K562 (cell line): ENCODE measurements around the gene GLP2R. TPM values are rescaled to one million over a fixed set of nuclear protein-coding genes. Genes with fewer than 3 reads are reported as not detected.

ENCODE experiments used
- ATAC-seq: fragments of 200-7000 bp; cut with Tn5 transposase; 3 replicates; pipeline ENCODE4 v1.9.1; 2020; ENCODE audit warnings: moderate library complexity
- BruUV-seq: library from RNA; stranded (reverse); fragments of 400-500 nt; replicated peaks from 2 replicates; lab custom pipeline; 2021; lab: Mats Ljungman, UMichigan
- CTCF ChIA-PET: fragments of 300-600 bp; formaldehyde crosslinking; extraction: SDS; loops from one replicate; lab custom pipeline; 2021; ENCODE audit warnings: low intra/inter-chr PET ratio; lab: Yijun Ruan, JAX
- POLR2A ChIA-PET: fragments of 300-600, 350-650 bp; sonication (Branson Sonifier 250); formaldehyde crosslinking; extraction: SDS; loops from one replicate; lab custom pipeline; 2021; ENCODE audit warnings: antibody characterized with exemption, inconsistent platforms; lab: Yijun Ruan, JAX
- DNase-seq, 4 experiments: peaks; one replicate each; pipeline versions ENCODE4 v3.0.0 to v3.0.0-alpha.2; 2011 to 2018; ENCODE audit warnings: low spot score in 3 of 4, mixed read lengths in 3 of 4; ENCODE audit errors: extremely low read depth in 1 of 4
- FAIRE-seq: peaks from 2 replicates; lab custom pipeline; 2011; peaks lifted over from hg19 to GRCh38; lab: Jason Lieb, UNC
- H2AFZ ChIP-seq: 2 replicates; pipeline ENCODE4 v1.6.0; 2011; ENCODE audit warnings: low read depth, low read length, control low read depth, inconsistent platforms
- H3K27ac ChIP-seq: fragments of 200-600 bp; 3 replicates; pipeline ENCODE4 v1.8.0; 2011; ENCODE audit warnings: low read depth, mild to moderate bottlenecking, control low read depth, inconsistent platforms, low read length, moderate library complexity, mixed read lengths; ENCODE audit errors: extremely low read depth
- H3K27me3 ChIP-seq, 2 experiments: fragments of 300-600 bp in 1 of 2; 2 replicates in 1 of 2; 3 replicates in 1 of 2; pipeline versions ENCODE4 v1.6.0 to v1.8.0; 2011; ENCODE audit warnings: inconsistent platforms in 2 of 2, low read length in 2 of 2, mild to moderate bottlenecking in 1 of 2, mixed read lengths in 1 of 2, moderate library complexity in 1 of 2; ENCODE audit not compliant: control insufficient read depth in 2 of 2, insufficient read depth in 2 of 2
- H3K36me3 ChIP-seq: fragments of 300-600 bp; 3 replicates; pipeline ENCODE4 v1.8.0; 2011; ENCODE audit warnings: mild to moderate bottlenecking, low read length, inconsistent platforms; ENCODE audit not compliant: control insufficient read depth, insufficient read depth
- H3K4me1 ChIP-seq, 2 experiments: fragments of 200-600 bp in 1 of 2; replicated peaks in 1 of 2; 2 replicates in 1 of 2; 3 replicates in 1 of 2; pipeline versions ENCODE4 v1.5.1 to v1.8.0; 2011; ENCODE audit warnings: inconsistent platforms in 2 of 2, low read length in 2 of 2, mild to moderate bottlenecking in 1 of 2, mixed read lengths in 1 of 2, moderate library complexity in 1 of 2; ENCODE audit not compliant: control insufficient read depth in 2 of 2, insufficient read depth in 2 of 2
- H3K4me2 ChIP-seq: 2 replicates; pipeline ENCODE4 v1.6.1; 2011; ENCODE audit warnings: low read length, control low read depth, inconsistent platforms, mixed read lengths; ENCODE audit not compliant: insufficient read depth
- H3K4me3 ChIP-seq: fragments of 200-600 bp; sonication (generic), shearing (Covaris generic); 2 replicates; pipeline ENCODE4 v1.5.1; 2016; ENCODE audit warnings: control low read depth, inconsistent platforms
- H3K79me2 ChIP-seq: fragments of 200-600 bp; 3 replicates; pipeline ENCODE4 v1.8.0; 2011; ENCODE audit warnings: low read length, inconsistent platforms; ENCODE audit not compliant: control insufficient read depth, insufficient read depth
- H3K9ac ChIP-seq, 2 experiments: 2 replicates each; pipeline versions ENCODE4 v1.6.0 to v1.6.1; 2011; ENCODE audit warnings: low read depth in 2 of 2, low read length in 2 of 2, control low read depth in 1 of 2, inconsistent platforms in 1 of 2, mild to moderate bottlenecking in 1 of 2, mixed read lengths in 1 of 2; ENCODE audit not compliant: insufficient read depth in 1 of 2
- H3K9me1 ChIP-seq: one replicate; pipeline ENCODE4 v1.6.0; 2011; ENCODE audit warnings: inconsistent platforms, mild to moderate bottlenecking, low read length, moderate library complexity; ENCODE audit not compliant: control insufficient read depth, insufficient read depth
- H3K9me3 ChIP-seq: replicated peaks from 2 replicates; pipeline ENCODE4 v1.5.1; 2011; ENCODE audit warnings: low read depth, low read length, inconsistent platforms; ENCODE audit not compliant: control insufficient read depth, insufficient read depth
- H4K20me1 ChIP-seq: replicated peaks from 2 replicates; pipeline ENCODE4 v1.6.1; 2011; ENCODE audit warnings: low read length, inconsistent platforms, mixed read lengths; ENCODE audit not compliant: control insufficient read depth, insufficient read depth
- DLX4 ChIP-seq: fragments of 250-450 bp; sonication (Bioruptor Pico); IDR thresholded peaks from 2 replicates; pipeline ENCODE4 v1.6.1; 2021; ENCODE audit warnings: mild to moderate bottlenecking
- ELK1 ChIP-seq: sonication (generic); formaldehyde crosslinking; IDR thresholded peaks from 2 replicates; pipeline ENCODE4 v1.8.1; 2022; ENCODE audit warnings: missing genetic modification reagents
- HDAC3 ChIP-seq: fragments of 450-650 bp; IDR thresholded peaks from 2 replicates; pipeline ENCODE4 v1.6.1; 2018; ENCODE audit warnings: borderline replicate concordance, mild to moderate bottlenecking, moderate library complexity; ENCODE audit not compliant: partially characterized antibody
- TFE3 ChIP-seq: fragments of 450-650 bp; formaldehyde crosslinking; IDR thresholded peaks from 2 replicates; pipeline ENCODE4 v1.4.0; 2020; ENCODE audit warnings: mild to moderate bottlenecking, mixed read lengths
- THRB ChIP-seq: fragments of 450-650 bp; formaldehyde crosslinking; conservative IDR thresholded peaks from 2 replicates; pipeline ENCODE4 v1.4.0; 2022; ENCODE audit warnings: mild to moderate bottlenecking, missing genetic modification characterization
- ZKSCAN1 ChIP-seq: fragments of 150-350 bp; IDR thresholded peaks from 2 replicates; pipeline ENCODE4 v1.6.1; 2016; ENCODE audit warnings: low read depth, low read length
- ZNF239 ChIP-seq: fragments of 250-450 bp; sonication (Bioruptor Pico); IDR thresholded peaks from 2 replicates; pipeline ENCODE4 v1.4.0; 2020; ENCODE audit warnings: mild to moderate bottlenecking
- WGBS: fragments of 100-300 bp; shearing (Covaris generic); methylation state at CpG from one replicate; pipeline ENCODE4 v1.1.6; 2016; ENCODE audit warnings: low coverage, mixed read lengths; ENCODE audit not compliant: insufficient coverage; ENCODE audit errors: missing lambda C conversion rate; 5-methylcytosine and 5-hydroxymethylcytosine counted together
- in situ Hi-C: fragments of 300-500 bp; cut with MboI; formaldehyde crosslinking; loops from 4 replicates; pipeline ENCODE4 v1.15.0; 2018; ENCODE audit warnings: inconsistent platforms, mixed read lengths
- intact Hi-C: fragments of 100-400 bp; cut with micrococcal nuclease; formaldehyde crosslinking; loops from 2 replicates; pipeline ENCODE4 v1.14.2; 2022
- polyA plus RNA-seq, 8 experiments: library from polyadenylated mRNA; depleted of rRNA in 4 of 8; stranded (reverse) in 5 of 8; unstranded in 3 of 8; fragments of >200 nt; fragmentation: Nextera tagmentation in 2 of 8; fragmentation: Illumina TruSeq in 1 of 8; extraction: Ambion mirVana in 2 of 8; extraction: Trizol in 1 of 8; gene quantifications; 2 replicates each; pipeline versions ENCODE4 v1.2.1 to v1.2.3, GENCODE V29; 2011 to 2014; ENCODE audit warnings: inconsistent platforms in 1 of 8, missing spikeins in 1 of 8
- total RNA-seq, 7 experiments: library from RNA; depleted of rRNA in 6 of 7; stranded (reverse); fragments of >200 nt in 6 of 7; fragmentation: Illumina TruSeq in 2 of 7; extraction: Trizol in 2 of 7; gene quantifications; 2 replicates each; pipeline versions ENCODE4 v1.2.1 to v1.2.3, GENCODE V29; 2011 to 2021; ENCODE audit warnings: low replicate concordance in 1 of 7
- TF ChIP-seq, protein P1 (sequence below): sonication (generic); formaldehyde crosslinking; IDR thresholded peaks from 2 replicates; pipeline ENCODE4 v1.4.0; 2020; ENCODE audit warnings: mild to moderate bottlenecking, missing genetic modification reagents

Gene GLP2R
- total and polyA plus RNA-seq, 9 of the 15 experiments (the other 6 are each of a cell fraction or from before 2014, with no cell fraction given) = not detected

DNA sequence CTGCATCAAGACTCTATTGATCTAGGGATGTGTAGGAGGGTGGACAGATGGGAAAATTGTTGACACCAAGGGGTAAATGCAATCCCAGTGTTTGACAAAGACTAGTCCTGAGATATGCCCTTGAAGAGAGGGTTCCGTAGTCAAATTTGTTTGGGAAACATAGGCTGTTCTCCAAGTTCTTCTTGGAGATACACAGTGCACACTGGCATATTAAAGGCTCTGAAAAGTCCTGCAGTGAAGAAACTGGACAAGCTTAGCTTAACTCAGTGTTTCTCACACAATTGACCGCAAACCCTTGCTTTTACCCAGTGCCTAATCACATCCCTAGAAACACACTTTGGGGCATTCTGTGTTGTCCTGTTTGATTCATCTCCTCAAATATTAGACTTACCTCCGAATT, 45.2 kb upstream of the GLP2R start:
- Histone ChIP-seq H3K4me1 (no peaks in the 10 kb centered on the region), H3K9ac (no peak overlapping the region), H4K20me1 (no peaks in the 10 kb centered on the region), H3K27ac (no peak overlapping the region), H3K9me3 (no peaks in the 10 kb centered on the region), H3K4me3 (no peak overlapping the region), H3K9me1 (no peaks in the 10 kb centered on the region), H3K36me3 (no peaks in the 10 kb centered on the region), H3K27me3 (peaks cover 0 to 5% of the 10 kb centered on the region in 2 experiments; a peak in 1 of 5 replicates), H2AFZ (no peak overlapping the region), H3K4me2 (no peak overlapping the region), H3K79me2 (no peaks in the 10 kb centered on the region)
- intact Hi-C loops = no loop called here
- BruUV-seq = no TSS peak
- ChIA-PET POLR2A (no interaction called here), CTCF (no interaction called here)
- DNase-seq (no peak), ATAC-seq (no peak), FAIRE-seq (no peak)
- WGBS = 10% methylated on average over 3 of the region's 3 CpGs
- TF ChIP-seq ZNF239 (CRISPR knock-in tag) (peak; percentile 59; the same call in 1 of the 2 replicates), ZKSCAN1 (no peak)
- in situ Hi-C loops = no loop called here

- Histone ChIP-seq H3K27ac (no peak overlapping the region), H3K9me3 (no peaks in the 10 kb centered on the region), H3K4me3 (no peak overlapping the region), H3K27me3 (peaks cover 0 to 6% of the 10 kb centered on the region in 2 experiments; a peak in 1 of 5 replicates), H2AFZ (no peak overlapping the region), H3K9me1 (no peaks in the 10 kb centered on the region), H3K36me3 (no peaks in the 10 kb centered on the region), H3K9ac (no peak overlapping the region), H3K79me2 (no peaks in the 10 kb centered on the region), H3K4me2 (no peak overlapping the region), H4K20me1 (no peaks in the 10 kb centered on the region), H3K4me1 (no peaks in the 10 kb centered on the region)
- ChIA-PET POLR2A (no interaction called here), CTCF (no interaction called here)
- WGBS = 0% methylated on average over 4 of the region's 4 CpGs
- ATAC-seq = no peak
- intact Hi-C loops = no loop called here
- in situ Hi-C loops = no loop called here
- no TSS peak for BruUV-seq
- no peak for DNase-seq
- no peak for FAIRE-seq
- TF ChIP-seq HDAC3 = no peak
- no peak for TF ChIP-seq THRB (CRISPR knock-in tag)
- no peak for TF ChIP-seq DLX4 (CRISPR knock-in tag)
- no peak for TF ChIP-seq TFE3 (CRISPR knock-in tag)
- TF ChIP-seq ELK1 (CRISPR knock-in tag) = no peak
- TF ChIP-seq, protein P1, sequence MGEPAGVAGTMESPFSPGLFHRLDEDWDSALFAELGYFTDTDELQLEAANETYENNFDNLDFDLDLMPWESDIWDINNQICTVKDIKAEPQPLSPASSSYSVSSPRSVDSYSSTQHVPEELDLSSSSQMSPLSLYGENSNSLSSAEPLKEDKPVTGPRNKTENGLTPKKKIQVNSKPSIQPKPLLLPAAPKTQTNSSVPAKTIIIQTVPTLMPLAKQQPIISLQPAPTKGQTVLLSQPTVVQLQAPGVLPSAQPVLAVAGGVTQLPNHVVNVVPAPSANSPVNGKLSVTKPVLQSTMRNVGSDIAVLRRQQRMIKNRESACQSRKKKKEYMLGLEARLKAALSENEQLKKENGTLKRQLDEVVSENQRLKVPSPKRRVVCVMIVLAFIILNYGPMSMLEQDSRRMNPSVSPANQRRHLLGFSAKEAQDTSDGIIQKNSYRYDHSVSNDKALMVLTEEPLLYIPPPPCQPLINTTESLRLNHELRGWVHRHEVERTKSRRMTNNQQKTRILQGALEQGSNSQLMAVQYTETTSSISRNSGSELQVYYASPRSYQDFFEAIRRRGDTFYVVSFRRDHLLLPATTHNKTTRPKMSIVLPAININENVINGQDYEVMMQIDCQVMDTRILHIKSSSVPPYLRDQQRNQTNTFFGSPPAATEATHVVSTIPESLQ (CRISPR knock-in tag) = no peak
These were observed 42.7 kb upstream of the GLP2R start for GRCh38 chr17:9783050-9783449.
